HepG2 (cell line): ENCODE results near the gene RCAN2. TPM values are rescaled to one million over a fixed set of nuclear protein-coding genes. Genes with fewer than 3 reads are reported as not detected.

Experiments used
- ATAC-seq: fragments of 200-7000 bp; cut with Tn5 transposase; 3 replicates; pipeline ENCODE4 v1.9.1; 2020; ENCODE audit warnings: mild to moderate bottlenecking, moderate library complexity
- BruUV-seq: library from RNA; stranded (reverse); fragments of 400-500 nt; replicated peaks from 2 replicates; lab custom pipeline; 2021; lab: Mats Ljungman, UMichigan
- CTCF ChIA-PET: fragments of 300-600 bp; formaldehyde crosslinking; extraction: SDS; loops from one replicate; lab custom pipeline; 2021; ENCODE audit warnings: low total read pairs, inconsistent platforms, low intra/inter-chr PET ratio; lab: Yijun Ruan, JAX
- POLR2A ChIA-PET: fragments of 350-600 bp; sonication (Branson Sonifier 250); formaldehyde crosslinking; loops from one replicate; lab custom pipeline; 2020; ENCODE audit warnings: antibody characterized with exemption, inconsistent platforms; lab: Yijun Ruan, JAX
- DNase-seq: peaks from one replicate; pipeline ENCODE4 v3.0.0-alpha.2; 2015; ENCODE audit warnings: low spot score
- FAIRE-seq: peaks from 3 replicates; lab custom pipeline; 2011; peaks lifted over from hg19 to GRCh38; lab: Jason Lieb, UNC
- H2AFZ ChIP-seq: one replicate; pipeline ENCODE4 v1.6.1; 2011; ENCODE audit warnings: low read length, inconsistent platforms
- H3K27ac ChIP-seq: fragments of 300-600 bp; 3 replicates; pipeline ENCODE4 v1.8.0; 2011; ENCODE audit warnings: mixed run types, mild to moderate bottlenecking, mixed read lengths, low read length, inconsistent platforms; ENCODE audit not compliant: insufficient read depth; ENCODE audit errors: extremely low read length
- H3K27me3 ChIP-seq, 2 experiments: fragments of 200-600 bp in 1 of 2; 2 replicates in 1 of 2; 3 replicates in 1 of 2; pipeline versions ENCODE4 v1.6.0 to v1.8.0; 2011; ENCODE audit warnings: low read length in 2 of 2, mild to moderate bottlenecking in 2 of 2, moderate library complexity in 2 of 2, inconsistent platforms in 1 of 2; ENCODE audit not compliant: insufficient read depth in 2 of 2, control insufficient read depth in 1 of 2
- H3K36me3 ChIP-seq, 2 experiments: fragments of 200-600 bp in 1 of 2; replicated peaks in 1 of 2; 2 replicates in 1 of 2; 3 replicates in 1 of 2; pipeline versions ENCODE4 v1.5.1 to v1.8.0; 2011; ENCODE audit warnings: low read length in 2 of 2, inconsistent platforms in 1 of 2; ENCODE audit not compliant: insufficient read depth in 2 of 2, control insufficient read depth in 1 of 2
- H3K4me1 ChIP-seq: 2 replicates; pipeline ENCODE4 v1.5.1; 2012; ENCODE audit warnings: low read length, inconsistent platforms; ENCODE audit not compliant: insufficient read depth
- H3K4me2 ChIP-seq: 2 replicates; pipeline ENCODE4 v1.6.0; 2011; ENCODE audit warnings: low read depth, low read length, inconsistent platforms
- H3K4me3 ChIP-seq, 3 experiments: fragments of 200-600 bp in 1 of 3; sonication (generic), shearing (Covaris generic) in 1 of 3; replicated peaks in 1 of 3; 2 replicates each; pipeline ENCODE4 v1.5.1; 2011 to 2016; ENCODE audit warnings: low read length in 3 of 3, inconsistent platforms in 2 of 3, low read depth in 2 of 3, mild to moderate bottlenecking in 2 of 3, control low read depth in 1 of 3, mixed read lengths in 1 of 3; ENCODE audit not compliant: insufficient read depth in 1 of 3
- H3K79me2 ChIP-seq: one replicate; pipeline ENCODE4 v1.6.1; 2011; ENCODE audit warnings: low read length, inconsistent platforms; ENCODE audit not compliant: insufficient read depth
- H3K9ac ChIP-seq: 2 replicates; pipeline ENCODE4 v1.6.0; 2011; ENCODE audit warnings: mild to moderate bottlenecking, low read depth, low read length, inconsistent platforms; ENCODE audit not compliant: insufficient read depth
- H3K9me3 ChIP-seq: 2 replicates; pipeline ENCODE4 v1.5.1; 2012; ENCODE audit warnings: mild to moderate bottlenecking, low read length
- H4K20me1 ChIP-seq: 2 replicates; pipeline ENCODE4 v1.6.0; 2011; ENCODE audit warnings: inconsistent platforms, mild to moderate bottlenecking, low read length, moderate library complexity; ENCODE audit not compliant: insufficient read depth
- ASH2L ChIP-seq: fragments of 300-600, 200-600 bp; sonication (generic); IDR thresholded peaks from 2 replicates; pipeline ENCODE4 v1.7.0; 2017; ENCODE audit warnings: low read depth, mild to moderate bottlenecking, moderate library complexity, mixed read lengths, low read length; ENCODE audit not compliant: insufficient read length
- E2F5 ChIP-seq: sonication (generic); formaldehyde crosslinking; conservative IDR thresholded peaks from 2 replicates; pipeline ENCODE4 v1.4.0; 2020; ENCODE audit warnings: missing genetic modification reagents
- ELF3 ChIP-seq: IDR thresholded peaks from 2 replicates; pipeline ENCODE4 v1.6.1; 2016; ENCODE audit warnings: missing genetic modification reagents, missing compliant biosample characterization
- FOXA3 ChIP-seq: IDR thresholded peaks from 2 replicates; pipeline ENCODE4 v1.6.1; 2016; ENCODE audit warnings: missing genetic modification reagents, missing compliant biosample characterization
- FOXO1 ChIP-seq: sonication (generic); formaldehyde crosslinking; IDR thresholded peaks from 2 replicates; pipeline ENCODE4 v1.4.0; 2020; ENCODE audit warnings: missing genetic modification reagents
- GLMP ChIP-seq: sonication (generic); formaldehyde crosslinking; IDR thresholded peaks from 2 replicates; pipeline ENCODE4 v1.9.0; 2021; ENCODE audit warnings: missing genetic modification reagents, mild to moderate bottlenecking, borderline replicate concordance
- HOXA7 ChIP-seq: sonication (generic); formaldehyde crosslinking; IDR thresholded peaks from 2 replicates; pipeline ENCODE4 v1.8.1; 2022; ENCODE audit warnings: mild to moderate bottlenecking, missing genetic modification reagents, moderate library complexity
- MLLT10 ChIP-seq: sonication (generic); formaldehyde crosslinking; IDR thresholded peaks from 2 replicates; pipeline ENCODE4 v1.4.0; 2020; ENCODE audit warnings: missing genetic modification reagents
- RXRB ChIP-seq: IDR thresholded peaks from 2 replicates; pipeline ENCODE4 v1.6.1; 2016; ENCODE audit warnings: borderline replicate concordance, missing genetic modification reagents, missing compliant biosample characterization
- ZNF124 ChIP-seq: sonication (generic); formaldehyde crosslinking; IDR thresholded peaks from 2 replicates; pipeline ENCODE4 v1.4.0; 2020; ENCODE audit warnings: missing genetic modification reagents
- ZNF251 ChIP-seq: sonication (generic); formaldehyde crosslinking; IDR thresholded peaks from 2 replicates; pipeline ENCODE4 v1.9.0; 2021; ENCODE audit warnings: mild to moderate bottlenecking, missing genetic modification reagents
- ZNF501 ChIP-seq: sonication (generic); formaldehyde crosslinking; IDR thresholded peaks from 2 replicates; pipeline ENCODE4 v1.5.1; 2020; ENCODE audit warnings: mild to moderate bottlenecking, moderate library complexity, missing genetic modification reagents
- WGBS: methylation state at CpG from one replicate; pipeline ENCODE4 v1.1.6; 2017; ENCODE audit warnings: low lambda C conversion rate; 5-methylcytosine and 5-hydroxymethylcytosine counted together
- in situ Hi-C: cut with HindIII; loops from 2 replicates; pipeline ENCODE4 v1.10.0; 2017; ENCODE audit warnings: low pct_unique_long_range_greater_than_20kb; ENCODE audit not compliant: extremely low pct_ligation_motif_present
- intact Hi-C: fragments of 100-400 bp; cut with micrococcal nuclease; formaldehyde crosslinking; loops from one replicate; pipeline ENCODE4 v1.10.0; 2022; ENCODE audit not compliant: unreplicated experiment
- polyA plus RNA-seq, 8 experiments: library from polyadenylated mRNA; depleted of rRNA in 3 of 8; stranded (reverse) in 7 of 8; unstranded in 1 of 8; fragments of >200 nt; fragmentation: Illumina TruSeq in 4 of 8; extraction: Trizol in 4 of 8; gene quantifications; 2 replicates each; pipeline versions ENCODE4 v1.2.1 to v1.2.3, GENCODE V29; 2011 to 2016; ENCODE audit warnings: low read depth in 4 of 8, missing spikeins in 1 of 8, mixed read lengths in 1 of 8; ENCODE audit not compliant: insufficient read depth in 1 of 8
- total RNA-seq, 5 experiments: library from RNA; depleted of rRNA; stranded (reverse); fragments of >200 nt; fragmentation: Illumina TruSeq; extraction: Trizol; gene quantifications; 2 replicates each; pipeline ENCODE4 v1.2.3, GENCODE V29; 2016; ENCODE audit warnings: low read depth in 1 of 5

Gene RCAN2
- total and polyA plus RNA-seq, 2 of the 13 experiments (the other 11 are each of a cell fraction or from before 2014, with no cell fraction given): not detected

- in situ Hi-C loops: loop anchor here (25.0 kb wide), 1 partner anchor 780 kb away; no protein-coding TSS in a partner anchor
- no peak for TF ChIP-seq GLMP
- TF ChIP-seq RXRB (CRISPR knock-in tag): no peak
- TF ChIP-seq MLLT10 (CRISPR knock-in tag): no peak
- no peak for TF ChIP-seq FOXO1 (CRISPR knock-in tag)
- TF ChIP-seq ELF3 (CRISPR knock-in tag): no peak
- TF ChIP-seq, all 625 proteins: peak for 0
- BruUV-seq: no TSS peak
- H3K27me3 ChIP-seq: no peaks in the 10 kb centered on the region; a peak in 1 of 5 replicates
- H3K4me2 ChIP-seq: no peak overlapping the region
- FAIRE-seq (no peak), DNase-seq (no peak), ATAC-seq (no peak)
- no peaks in the 10 kb centered on the region for H4K20me1 ChIP-seq
- WGBS: 4% methylated on average over 3 of the region's 3 CpGs
- CTCF ChIA-PET: no interaction called here
- no peaks in the 10 kb centered on the region for H3K36me3 ChIP-seq
- H3K4me3 ChIP-seq: no peak overlapping the region
- H3K9ac ChIP-seq: no peak overlapping the region
- POLR2A ChIA-PET: no interaction called here
- no peaks in the 10 kb centered on the region for H3K9me3 ChIP-seq
- H2AFZ ChIP-seq: no peak overlapping the region
- H3K27ac ChIP-seq: no peak overlapping the region
- intact Hi-C loops: no loop called here
- no peaks in the 10 kb centered on the region for H3K4me1 ChIP-seq
- H3K79me2 ChIP-seq: no peaks in the 10 kb centered on the region
These were observed 284.1 kb downstream of the RCAN2 start for GRCh38 chr6:46207174-46207573.

GRCh38 chr6:46204880-46205650 is 286.2 kb downstream of the RCAN2 start:
- FAIRE-seq (no peak), DNase-seq (no peak), ATAC-seq (no peak)
- WGBS: 49% methylated on average over 20 of the region's 29 CpGs
- no peaks in the 10 kb centered on the region for H3K79me2 ChIP-seq
- BruUV-seq: no TSS peak
- H3K4me1 ChIP-seq: no peaks in the 10 kb centered on the region
- intact Hi-C loops (no loop called here), in situ Hi-C loops (loop anchor here (25.0 kb wide), 1 partner anchor 782 kb away; no protein-coding TSS in a partner anchor)
- H2AFZ ChIP-seq: no peak overlapping the region
- no peak overlapping the region for H3K9ac ChIP-seq
- H3K27ac ChIP-seq: no peak overlapping the region
- ChIA-PET POLR2A (no interaction called here), CTCF (no interaction called here)
- no peaks in the 10 kb centered on the region for H4K20me1 ChIP-seq
- H3K4me2 ChIP-seq: no peak overlapping the region
- no peak overlapping the region for H3K4me3 ChIP-seq
- H3K27me3 ChIP-seq: no peaks in the 10 kb centered on the region
- H3K36me3 ChIP-seq: no peaks in the 10 kb centered on the region
- no peaks in the 10 kb centered on the region for H3K9me3 ChIP-seq
- TF ChIP-seq ZNF124 (CRISPR knock-in tag) (no peak), ZNF251 (CRISPR knock-in tag) (no peak), ZNF501 (CRISPR knock-in tag) (no peak), ASH2L (no peak), HOXA7 (CRISPR knock-in tag) (no peak), E2F5 (CRISPR knock-in tag) (no peak), FOXA3 (CRISPR knock-in tag) (no peak)
